ENCODE data around the gene CD68.

GRCh38 chr17:7579001-7579833, at the start of gene CD68:
- TF ChIP-seq CTCF (IDR thresholded peaks at IDR 0.05) (no peak), POLR2A (IDR thresholded peaks at IDR 0.05) (peak; percentile 83)
